GM23338 (cell line): ENCODE data around the gene CFAP97D2. TPM values are rescaled to one million over a fixed set of nuclear protein-coding genes. Genes with fewer than 3 reads are reported as not detected.
"Not testable (repeated sequence)": the region's sequence is repeated elsewhere in the genome, so short reads cannot be mapped to it uniquely, and the experiment has no call there.

Experiments used
- ATAC-seq: fragments of 200-7000 bp; cut with Tn5 transposase; 3 replicates; pipeline ENCODE4 v1.9.1; 2020
- DNase-seq: peaks from one replicate; pipeline ENCODE4 v3.0.0-alpha.2; 2015; ENCODE audit warnings: low spot score
- H2AFZ ChIP-seq: fragments of 200-600 bp; sonication (generic); 2 replicates; pipeline ENCODE4 v1.8.0; 2016; ENCODE audit warnings: antibody characterized with exemption, mild to moderate bottlenecking, moderate library complexity
- H3F3A ChIP-seq: fragments of 200-600 bp; sonication (generic); replicated peaks from 2 replicates; pipeline ENCODE4 v1.8.0; 2017; ENCODE audit warnings: antibody characterized with exemption, mixed run types, low read depth
- H3K27ac ChIP-seq: fragments of 200-600 bp; sonication (generic); 2 replicates; pipeline ENCODE4 v1.6.1; 2016; ENCODE audit warnings: low read depth
- H3K27me3 ChIP-seq: fragments of 200-600 bp; sonication (generic); 2 replicates; pipeline ENCODE4 v1.8.0; 2016; ENCODE audit warnings: mild to moderate bottlenecking, mixed run types, moderate library complexity; ENCODE audit not compliant: insufficient read depth
- H3K36me3 ChIP-seq: fragments of 200-600 bp; sonication (generic); 2 replicates; pipeline ENCODE4 v1.8.0; 2016; ENCODE audit warnings: mild to moderate bottlenecking; ENCODE audit not compliant: insufficient read depth
- H3K4me1 ChIP-seq: fragments of 200-600 bp; sonication (generic); 2 replicates; pipeline ENCODE4 v1.8.0; 2016; ENCODE audit warnings: mild to moderate bottlenecking, moderate library complexity; ENCODE audit not compliant: insufficient read depth
- H3K4me2 ChIP-seq: fragments of 200-600 bp; sonication (generic); 2 replicates; pipeline ENCODE4 v1.7.1; 2017; ENCODE audit warnings: mixed run types
- H3K4me3 ChIP-seq: fragments of 200-600 bp; sonication (generic); 2 replicates; pipeline ENCODE4 v1.6.1; 2016; ENCODE audit warnings: mixed run types
- H3K79me2 ChIP-seq: fragments of 200-600 bp; sonication (generic); replicated peaks from 2 replicates; pipeline ENCODE4 v1.8.0; 2017; ENCODE audit warnings: mild to moderate bottlenecking; ENCODE audit not compliant: insufficient read depth
- H3K9me2 ChIP-seq: fragments of 200-600 bp; sonication (generic); 2 replicates; pipeline ENCODE4 v1.8.0; 2017; ENCODE audit not compliant: insufficient read depth
- H4K20me1 ChIP-seq: fragments of 200-600 bp; sonication (generic); replicated peaks from 2 replicates; pipeline ENCODE4 v1.8.0; 2017; ENCODE audit warnings: mild to moderate bottlenecking; ENCODE audit not compliant: insufficient read depth
- H3K27ac Mint-ChIP-seq: 2 replicates; pipeline ENCODE4 v1.8.0; 2020; ENCODE audit warnings: inconsistent platforms, mild to moderate bottlenecking, moderate library complexity, mixed read lengths
- H3K27me3 Mint-ChIP-seq: 3 replicates; pipeline ENCODE4 v1.8.0; 2022; ENCODE audit warnings: low read depth, mild to moderate bottlenecking, moderate library complexity, mixed read lengths, inconsistent platforms; ENCODE audit not compliant: insufficient read depth, poor library complexity
- H3K36me3 Mint-ChIP-seq: 3 replicates; pipeline ENCODE4 v1.8.0; 2021; ENCODE audit warnings: low read depth, mild to moderate bottlenecking, inconsistent platforms, moderate library complexity, mixed read lengths
- H3K4me1 Mint-ChIP-seq: 3 replicates; pipeline ENCODE4 v1.8.0; 2020; ENCODE audit warnings: mild to moderate bottlenecking, inconsistent platforms, mixed read lengths
- H3K4me3 Mint-ChIP-seq: 3 replicates; pipeline ENCODE4 v1.8.0; 2021; ENCODE audit warnings: moderate library complexity, mild to moderate bottlenecking, inconsistent platforms, mixed read lengths
- H3K9me3 Mint-ChIP-seq: 3 replicates; pipeline ENCODE4 v1.8.0; 2020; ENCODE audit warnings: moderate library complexity, mild to moderate bottlenecking, inconsistent platforms, mixed read lengths
- CREB1 ChIP-seq: fragments of 250-450 bp; sonication (Bioruptor Pico); IDR thresholded peaks from 2 replicates; pipeline ENCODE4 v1.5.0; 2020; ENCODE audit warnings: low read depth, mild to moderate bottlenecking, moderate library complexity
- EZH2 ChIP-seq: fragments of 200-600 bp; sonication (generic); IDR thresholded peaks from one replicate; pipeline ENCODE4 v1.8.0; 2017; ENCODE audit warnings: antibody characterized with exemption, mild to moderate bottlenecking, low read depth; ENCODE audit not compliant: unreplicated experiment
- JUNB ChIP-seq: IDR thresholded peaks from one replicate; pipeline ENCODE4 v1.6.1; 2016; ENCODE audit warnings: antibody characterized with exemption; ENCODE audit not compliant: unreplicated experiment
- NANOG ChIP-seq: IDR thresholded peaks from 2 replicates; pipeline ENCODE4 v1.6.1; 2016; ENCODE audit warnings: antibody characterized with exemption, borderline replicate concordance
- REST ChIP-seq: IDR thresholded peaks from one replicate; pipeline ENCODE4 v1.6.1; 2018; ENCODE audit warnings: antibody characterized with exemption; ENCODE audit not compliant: unreplicated experiment
- STAT1 ChIP-seq: IDR thresholded peaks from one replicate; pipeline ENCODE4 v1.6.1; 2016; ENCODE audit warnings: antibody characterized with exemption; ENCODE audit not compliant: unreplicated experiment
- ZNF114 ChIP-seq: fragments of 250-450 bp; sonication (Bioruptor Pico); IDR thresholded peaks from 2 replicates; pipeline ENCODE4 v1.5.0; 2020; ENCODE audit warnings: mild to moderate bottlenecking, moderate library complexity
- polyA plus RNA-seq: library from polyadenylated mRNA; unstranded; fragments of >200 nt; fragmentation: Nextera tagmentation; extraction: Ambion mirVana; gene quantifications from 2 replicates; pipeline ENCODE4 v1.2.1, GENCODE V29; 2016
- total RNA-seq: library from RNA; depleted of rRNA; stranded (reverse); fragments of >200 nt; shearing (Covaris generic); gene quantifications from 2 replicates; pipeline ENCODE4 v1.2.3, GENCODE V29; 2014
- TF ChIP-seq, protein P1 (sequence below): fragments of 250-450 bp; sonication (Bioruptor Pico); IDR thresholded peaks from 2 replicates; pipeline ENCODE4 v1.5.0; 2020; ENCODE audit warnings: mild to moderate bottlenecking, moderate library complexity
- TF ChIP-seq, protein P2 (sequence below), 2 experiments: fragments of 200-600 bp in 1 of 2; sonication (generic) in 1 of 2; conservative IDR thresholded peaks; 2 replicates each; pipeline versions ENCODE4 v1.5.1 to v1.6.1; 2016 to 2017; ENCODE audit warnings: antibody characterized with exemption in 2 of 2, low read depth in 2 of 2, mild to moderate bottlenecking in 2 of 2, moderate library complexity in 1 of 2

The CFAP97D2 gene
- total and polyA plus RNA-seq, 2 experiments from 2014 or later, result not detected

DNA sequence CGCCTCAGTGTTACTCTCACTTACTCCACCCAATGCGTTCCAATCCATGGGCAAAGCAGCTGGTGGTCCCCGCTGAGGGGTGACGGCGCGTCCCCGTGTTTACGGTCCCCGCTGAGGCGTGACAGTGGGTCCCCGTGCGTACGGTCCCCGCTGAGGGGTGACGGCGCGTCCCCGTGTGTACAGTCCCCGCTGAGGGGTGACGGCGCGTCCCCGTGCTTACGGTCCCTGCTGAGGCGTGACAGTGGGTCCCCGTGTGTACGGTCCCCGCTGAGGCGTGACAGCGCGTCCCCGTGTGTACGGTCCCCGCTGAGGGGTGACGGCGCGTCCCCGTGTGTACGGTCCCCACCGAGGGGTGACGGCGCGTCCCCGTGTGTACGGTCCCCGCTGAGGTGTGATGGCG is 19.5 kb downstream of the CFAP97D2 start:
- Histone ChIP-seq H4K20me1 (no peaks in the 10 kb centered on the region), H3K4me1 (peaks cover 20% of the 10 kb centered on the region), H3K27me3 (peaks cover 17% of the 10 kb centered on the region), H3K27ac (no peak overlapping the region), H3K9me2 (no peaks in the 10 kb centered on the region), H2AFZ (no peak overlapping the region), H3K4me3 (no peak overlapping the region), H3K36me3 (no peaks in the 10 kb centered on the region), H3K4me2 (no peak overlapping the region), H3K79me2 (no peaks in the 10 kb centered on the region), H3F3A (0 out of 2 replicates have a peak, but pooled peaks cover 8% of the 10 kb centered on the region)
- Mint-ChIP-seq H3K27ac (no peak overlapping the region), H3K27me3 (peaks cover 14% of the 10 kb centered on the region), H3K9me3 (no peaks in the 10 kb centered on the region), H3K4me1 (peaks cover 21% of the 10 kb centered on the region), H3K36me3 (no peaks in the 10 kb centered on the region), H3K4me3 (no peak overlapping the region)
- TF ChIP-seq NANOG, result no peak
- TF ChIP-seq, protein P1, sequence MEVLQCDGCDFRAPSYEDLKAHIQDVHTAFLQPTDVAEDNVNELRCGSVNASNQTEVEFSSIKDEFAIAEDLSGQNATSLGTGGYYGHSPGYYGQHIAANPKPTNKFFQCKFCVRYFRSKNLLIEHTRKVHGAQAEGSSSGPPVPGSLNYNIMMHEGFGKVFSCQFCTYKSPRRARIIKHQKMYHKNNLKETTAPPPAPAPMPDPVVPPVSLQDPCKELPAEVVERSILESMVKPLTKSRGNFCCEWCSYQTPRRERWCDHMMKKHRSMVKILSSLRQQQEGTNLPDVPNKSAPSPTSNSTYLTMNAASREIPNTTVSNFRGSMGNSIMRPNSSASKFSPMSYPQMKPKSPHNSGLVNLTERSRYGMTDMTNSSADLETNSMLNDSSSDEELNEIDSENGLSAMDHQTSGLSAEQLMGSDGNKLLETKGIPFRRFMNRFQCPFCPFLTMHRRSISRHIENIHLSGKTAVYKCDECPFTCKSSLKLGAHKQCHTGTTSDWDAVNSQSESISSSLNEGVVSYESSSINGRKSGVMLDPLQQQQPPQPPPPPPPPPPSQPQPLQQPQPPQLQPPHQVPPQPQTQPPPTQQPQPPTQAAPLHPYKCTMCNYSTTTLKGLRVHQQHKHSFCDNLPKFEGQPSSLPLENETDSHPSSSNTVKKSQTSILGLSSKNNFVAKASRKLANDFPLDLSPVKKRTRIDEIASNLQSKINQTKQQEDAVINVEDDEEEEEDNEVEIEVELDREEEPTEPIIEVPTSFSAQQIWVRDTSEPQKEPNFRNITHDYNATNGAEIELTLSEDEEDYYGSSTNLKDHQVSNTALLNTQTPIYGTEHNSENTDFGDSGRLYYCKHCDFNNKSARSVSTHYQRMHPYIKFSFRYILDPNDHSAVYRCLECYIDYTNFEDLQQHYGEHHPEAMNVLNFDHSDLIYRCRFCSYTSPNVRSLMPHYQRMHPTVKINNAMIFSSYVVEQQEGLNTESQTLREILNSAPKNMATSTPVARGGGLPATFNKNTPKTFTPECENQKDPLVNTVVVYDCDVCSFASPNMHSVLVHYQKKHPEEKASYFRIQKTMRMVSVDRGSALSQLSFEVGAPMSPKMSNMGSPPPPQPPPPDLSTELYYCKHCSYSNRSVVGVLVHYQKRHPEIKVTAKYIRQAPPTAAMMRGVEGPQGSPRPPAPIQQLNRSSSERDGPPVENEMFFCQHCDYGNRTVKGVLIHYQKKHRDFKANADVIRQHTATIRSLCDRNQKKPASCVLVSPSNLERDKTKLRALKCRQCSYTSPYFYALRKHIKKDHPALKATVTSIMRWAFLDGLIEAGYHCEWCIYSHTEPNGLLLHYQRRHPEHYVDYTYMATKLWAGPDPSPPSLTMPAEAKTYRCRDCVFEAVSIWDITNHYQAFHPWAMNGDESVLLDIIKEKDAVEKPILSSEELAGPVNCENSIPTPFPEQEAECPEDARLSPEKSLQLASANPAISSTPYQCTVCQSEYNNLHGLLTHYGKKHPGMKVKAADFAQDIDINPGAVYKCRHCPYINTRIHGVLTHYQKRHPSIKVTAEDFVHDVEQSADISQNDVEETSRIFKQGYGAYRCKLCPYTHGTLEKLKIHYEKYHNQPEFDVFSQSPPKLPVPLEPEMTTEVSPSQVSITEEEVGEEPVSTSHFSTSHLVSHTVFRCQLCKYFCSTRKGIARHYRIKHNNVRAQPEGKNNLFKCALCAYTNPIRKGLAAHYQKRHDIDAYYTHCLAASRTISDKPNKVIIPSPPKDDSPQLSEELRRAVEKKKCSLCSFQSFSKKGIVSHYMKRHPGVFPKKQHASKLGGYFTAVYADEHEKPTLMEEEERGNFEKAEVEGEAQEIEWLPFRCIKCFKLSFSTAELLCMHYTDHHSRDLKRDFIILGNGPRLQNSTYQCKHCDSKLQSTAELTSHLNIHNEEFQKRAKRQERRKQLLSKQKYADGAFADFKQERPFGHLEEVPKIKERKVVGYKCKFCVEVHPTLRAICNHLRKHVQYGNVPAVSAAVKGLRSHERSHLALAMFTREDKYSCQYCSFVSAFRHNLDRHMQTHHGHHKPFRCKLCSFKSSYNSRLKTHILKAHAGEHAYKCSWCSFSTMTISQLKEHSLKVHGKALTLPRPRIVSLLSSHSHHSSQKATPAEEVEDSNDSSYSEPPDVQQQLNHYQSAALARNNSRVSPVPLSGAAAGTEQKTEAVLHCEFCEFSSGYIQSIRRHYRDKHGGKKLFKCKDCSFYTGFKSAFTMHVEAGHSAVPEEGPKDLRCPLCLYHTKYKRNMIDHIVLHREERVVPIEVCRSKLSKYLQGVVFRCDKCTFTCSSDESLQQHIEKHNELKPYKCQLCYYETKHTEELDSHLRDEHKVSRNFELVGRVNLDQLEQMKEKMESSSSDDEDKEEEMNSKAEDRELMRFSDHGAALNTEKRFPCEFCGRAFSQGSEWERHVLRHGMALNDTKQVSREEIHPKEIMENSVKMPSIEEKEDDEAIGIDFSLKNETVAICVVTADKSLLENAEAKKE (CRISPR knock-in tag), result no peak
- no peak for TF ChIP-seq ZNF114 (CRISPR knock-in tag)
- no peak for TF ChIP-seq STAT1
- TF ChIP-seq CREB1 (CRISPR knock-in tag), result no peak
- TF ChIP-seq EZH2, result no peak
- TF ChIP-seq, protein P2, sequence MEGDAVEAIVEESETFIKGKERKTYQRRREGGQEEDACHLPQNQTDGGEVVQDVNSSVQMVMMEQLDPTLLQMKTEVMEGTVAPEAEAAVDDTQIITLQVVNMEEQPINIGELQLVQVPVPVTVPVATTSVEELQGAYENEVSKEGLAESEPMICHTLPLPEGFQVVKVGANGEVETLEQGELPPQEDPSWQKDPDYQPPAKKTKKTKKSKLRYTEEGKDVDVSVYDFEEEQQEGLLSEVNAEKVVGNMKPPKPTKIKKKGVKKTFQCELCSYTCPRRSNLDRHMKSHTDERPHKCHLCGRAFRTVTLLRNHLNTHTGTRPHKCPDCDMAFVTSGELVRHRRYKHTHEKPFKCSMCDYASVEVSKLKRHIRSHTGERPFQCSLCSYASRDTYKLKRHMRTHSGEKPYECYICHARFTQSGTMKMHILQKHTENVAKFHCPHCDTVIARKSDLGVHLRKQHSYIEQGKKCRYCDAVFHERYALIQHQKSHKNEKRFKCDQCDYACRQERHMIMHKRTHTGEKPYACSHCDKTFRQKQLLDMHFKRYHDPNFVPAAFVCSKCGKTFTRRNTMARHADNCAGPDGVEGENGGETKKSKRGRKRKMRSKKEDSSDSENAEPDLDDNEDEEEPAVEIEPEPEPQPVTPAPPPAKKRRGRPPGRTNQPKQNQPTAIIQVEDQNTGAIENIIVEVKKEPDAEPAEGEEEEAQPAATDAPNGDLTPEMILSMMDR (conservative IDR thresholded peaks at IDR 0.05; ENCODE audit: low read depth in 2 of 2), result no peak
- no peak for TF ChIP-seq REST
- no peak for TF ChIP-seq JUNB
- ATAC-seq, result no peak
- no peak for DNase-seq

DNA sequence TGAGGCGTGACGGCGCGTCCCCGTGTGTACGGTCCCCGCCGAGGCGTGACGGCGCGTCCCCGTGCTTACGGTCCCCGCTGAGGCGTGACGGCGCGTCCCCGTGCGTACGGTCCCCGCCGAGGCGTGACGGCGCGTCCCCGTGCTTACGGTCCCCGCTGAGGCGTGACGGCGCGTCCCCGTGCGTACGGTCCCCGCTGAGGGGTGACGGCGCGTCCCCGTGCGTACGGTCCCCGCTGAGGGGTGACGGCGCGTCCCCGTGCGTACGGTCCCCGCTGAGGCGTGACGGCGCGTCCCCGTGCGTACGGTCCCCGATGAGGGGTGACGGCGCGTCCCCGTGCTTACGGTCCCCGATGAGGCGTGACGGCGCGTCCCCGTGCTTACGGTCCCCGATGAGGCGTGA is 20.5 kb downstream of the CFAP97D2 start:
- DNase-seq, ATAC-seq, H3K36me3 Mint-ChIP-seq, H3F3A ChIP-seq, H3K36me3 ChIP-seq, H3K9me3 Mint-ChIP-seq, H3K4me3 Mint-ChIP-seq, H3K27ac Mint-ChIP-seq, H2AFZ ChIP-seq, H3K27ac ChIP-seq, H3K79me2 ChIP-seq, H3K9me2 ChIP-seq, H4K20me1 ChIP-seq: not testable (repeated sequence)
- Histone ChIP-seq H3K4me1 (peaks cover 20% of the 10 kb centered on the region), H3K27me3 (peaks cover 17% of the 10 kb centered on the region), H3K4me2 (peak overlapping the region; percentile 80; the same call in 1 of the 2 replicates), H3K4me3 (peak overlapping the region; percentile 50)
- H3K27me3 Mint-ChIP-seq, result peaks cover 14% of the 10 kb centered on the region
- H3K4me1 Mint-ChIP-seq, result peaks cover 21% of the 10 kb centered on the region
